HL-60 (cell line): ENCODE measurements around the gene ZNF223.

Experiments
- DNase-seq, 2 experiments: peaks; one replicate each; pipeline ENCODE4 v3.0.0-alpha.2; 2010 to 2020; ENCODE audit warnings: low read depth in 1 of 2, low spot score in 1 of 2
- H3K27ac ChIP-seq: fragments of 250-450 bp; sonication (Bioruptor Pico); replicated peaks from 2 replicates; pipeline ENCODE4 v1.5.1; 2020; ENCODE audit warnings: mild to moderate bottlenecking, moderate library complexity
- H3K27me3 ChIP-seq: fragments of 250-450 bp; sonication (Bioruptor Pico); 2 replicates; pipeline ENCODE4 v1.5.1; 2021; ENCODE audit warnings: mild to moderate bottlenecking, moderate library complexity; ENCODE audit not compliant: insufficient read depth, poor library complexity, severe bottlenecking
- H3K4me3 ChIP-seq: replicated peaks from 2 replicates; pipeline ENCODE4 v1.5.1; 2011; ENCODE audit warnings: mild to moderate bottlenecking, control low read depth, low read length; ENCODE audit not compliant: insufficient read depth
- CTCF ChIP-seq: IDR thresholded peaks from one replicate; pipeline ENCODE4 v1.5.1; 2011; ENCODE audit warnings: low read length, control low read depth, inconsistent platforms; ENCODE audit not compliant: insufficient read depth
- GABPA ChIP-seq: IDR thresholded peaks from 2 replicates; pipeline ENCODE4 v1.6.1; 2012; ENCODE audit warnings: low read depth
- POLR2AphosphoS5 ChIP-seq: IDR thresholded peaks from 2 replicates; pipeline ENCODE4 v1.6.1; 2012; ENCODE audit warnings: low read depth
- REST ChIP-seq: IDR thresholded peaks from 2 replicates; pipeline ENCODE4 v1.6.1; 2012; ENCODE audit warnings: low read depth; ENCODE audit not compliant: insufficient replicate concordance
- SPI1 ChIP-seq: IDR thresholded peaks from 2 replicates; pipeline ENCODE4 v1.6.1; 2012; ENCODE audit warnings: low read depth, mild to moderate bottlenecking, borderline replicate concordance

Gene ZNF223

GRCh38 chr19:44109458-44109857, 57.6 kb downstream of the ZNF223 start:
- Histone ChIP-seq H3K27ac (no peak overlapping the region), H3K4me3 (no peak overlapping the region), H3K27me3 (no peaks in the 10 kb centered on the region)
- no peak for DNase-seq
- TF ChIP-seq POLR2AphosphoS5 (no peak), CTCF (no peak), GABPA (no peak), SPI1 (no peak), REST (no peak)

- H3K27ac ChIP-seq: no peak overlapping the region
- H3K4me3 ChIP-seq: no peak overlapping the region
- DNase-seq: peak in 1 of 2 experiments; percentile 4
- no peak for TF ChIP-seq SPI1
- no peak for TF ChIP-seq POLR2AphosphoS5
- no peak for TF ChIP-seq GABPA
- no peak for TF ChIP-seq CTCF
- TF ChIP-seq REST: no peak
- H3K27me3 ChIP-seq: no peaks in the 10 kb centered on the region
These were observed 60.2 kb downstream of the ZNF223 start for GRCh38 chr19:44111910-44112463.

- no peak for DNase-seq
- Histone ChIP-seq H3K4me3 (peak overlapping the region; percentile 94), H3K27me3 (no peaks in the 10 kb centered on the region), H3K27ac (no peak overlapping the region; the same call in 1 of the 2 replicates)
- TF ChIP-seq POLR2AphosphoS5: no peak
- no peak for TF ChIP-seq CTCF
- no peak for TF ChIP-seq REST
- no peak for TF ChIP-seq GABPA
- no peak for TF ChIP-seq SPI1
These were observed 60.9 kb downstream of the ZNF223 start for GRCh38 chr19:44112802-44113137.
